ENCODE data around the gene ZNF668. TPM values are rescaled to one million over a fixed set of nuclear protein-coding genes. Genes with fewer than 3 reads are reported as not detected.

Gene ZNF668
- polyA plus RNA-seq, 2 of the 4 experiments (the other 2 are of a cell fraction) = 4.7 to 10.7 TPM

GRCh38 chr16:31117384-31118222, 43.6 kb upstream of the ZNF668 start, which contains the start of gene KAT8 (continued):
- TF ChIP-seq MYC (IDR thresholded peaks at IDR 0.05; ENCODE audit: borderline replicate concordance, low read length) = no peak
- TF ChIP-seq RCOR1 (IDR thresholded peaks at IDR 0.05; ENCODE audit: low read depth, low read length) = no peak
- no peak for TF ChIP-seq HMGXB4 (CRISPR knock-in tag; IDR thresholded peaks at IDR 0.05; ENCODE audit: borderline replicate concordance)
- no peak for TF ChIP-seq ESRRA (IDR thresholded peaks at IDR 0.05; ENCODE audit: borderline replicate concordance, low read length)
- no peak for TF ChIP-seq ELK1 (IDR thresholded peaks at IDR 0.05; ENCODE audit: low read depth, low read length)
- TF ChIP-seq RNF2 (IDR thresholded peaks at IDR 0.05; ENCODE audit: borderline replicate concordance, low read depth) = no peak
- no peak for TF ChIP-seq HOXB13 (CRISPR knock-in tag; IDR thresholded peaks at IDR 0.05; ENCODE audit: low read depth)
- peak; percentile 88 for TF ChIP-seq KDM5A (IDR thresholded peaks at IDR 0.05)

- no peak overlapping the region for H3K4me2 ChIP-seq
- ChIA-PET POLR2A (no interaction called here), CTCF (interaction anchor here (0.6 to 20.3 kb wide), 2 partner anchors 18 to 28 kb away, joined by 3 to 166 read pairs; no protein-coding TSS in a partner anchor)
- FAIRE-seq (no peak), ATAC-seq (no peak), DNase-seq (ENCODE audit: low read depth in 1 of 2, low spot score in 1 of 2) (no peak)
- no peak for TF ChIP-seq RARB (CRISPR knock-in tag; IDR thresholded peaks at IDR 0.05)
- no peak overlapping the region for H3K27ac ChIP-seq
- H3K9me3 ChIP-seq = no peaks in the 10 kb centered on the region
- peaks cover 17% of the 10 kb centered on the region for H3K4me1 ChIP-seq
- WGBS (ENCODE audit: missing lambda C conversion rate) = 82% methylated on average over 8 of the region's 8 CpGs
- H3K4me3 ChIP-seq = no peak overlapping the region
Observed at GRCh38 chr16:31114468-31114867, 40.4 kb upstream of the ZNF668 start.

GRCh38 chr16:31113121-31114120, 39.4 kb upstream of the ZNF668 start:
- Histone ChIP-seq H3K9me3 (no peaks in the 10 kb centered on the region), H3K27ac (no peak overlapping the region; a peak in 1 of 6 replicates), H3K4me1 (peaks cover 14% of the 10 kb centered on the region; the same call in 2 of the 3 replicates), H3K4me2 (no peak overlapping the region), H3K4me3 (no peak overlapping the region)
- CTCF ChIA-PET = interaction anchor here (1.1 to 20.3 kb wide), 5 partner anchors 11 to 329 kb away, joined by 3 to 166 read pairs (median 7); partner anchors contain the start of gene ZNF843
- ATAC-seq (no peak), FAIRE-seq (no peak), DNase-seq (ENCODE audit: low read depth in 1 of 2, low spot score in 1 of 2) (no peak)
- POLR2A ChIA-PET = interaction anchor here (1.1 kb wide), 1 partner anchor 29 kb away, joined by 3 read pairs; no protein-coding TSS in a partner anchor
- no peak for TF ChIP-seq POLR2A (IDR thresholded peaks at IDR 0.05; ENCODE audit: low read length)
- TF ChIP-seq BCL3 (IDR thresholded peaks at IDR 0.05) = no peak
- TF ChIP-seq NR3C1 (IDR thresholded peaks at IDR 0.05) = no peak
- no peak for TF ChIP-seq CEBPB (IDR thresholded peaks at IDR 0.05)
- TF ChIP-seq KDM5A (IDR thresholded peaks at IDR 0.05) = no peak
- TF ChIP-seq RARB (CRISPR knock-in tag; IDR thresholded peaks at IDR 0.05) = no peak
- no peak for TF ChIP-seq ZFP36 (IDR thresholded peaks at IDR 0.05; ENCODE audit: borderline replicate concordance, partially characterized antibody)
- WGBS (ENCODE audit: missing lambda C conversion rate) = 90% methylated on average over 5 of the region's 5 CpGs
